C1 segment of cervical spinal cord (tissue), 14 donors: Measurements from ENCODE around the gene KIAA0825.
"Not testable (repeated sequence)": the region's sequence is repeated elsewhere in the genome, so short reads cannot be mapped to it uniquely, and the experiment has no call there.

Source experiments
- DNase-seq, 14 donors: peaks; one replicate each; lab custom pipeline; 2025; lab: John Stamatoyannopoulos, UW

The KIAA0825 gene

DNA sequence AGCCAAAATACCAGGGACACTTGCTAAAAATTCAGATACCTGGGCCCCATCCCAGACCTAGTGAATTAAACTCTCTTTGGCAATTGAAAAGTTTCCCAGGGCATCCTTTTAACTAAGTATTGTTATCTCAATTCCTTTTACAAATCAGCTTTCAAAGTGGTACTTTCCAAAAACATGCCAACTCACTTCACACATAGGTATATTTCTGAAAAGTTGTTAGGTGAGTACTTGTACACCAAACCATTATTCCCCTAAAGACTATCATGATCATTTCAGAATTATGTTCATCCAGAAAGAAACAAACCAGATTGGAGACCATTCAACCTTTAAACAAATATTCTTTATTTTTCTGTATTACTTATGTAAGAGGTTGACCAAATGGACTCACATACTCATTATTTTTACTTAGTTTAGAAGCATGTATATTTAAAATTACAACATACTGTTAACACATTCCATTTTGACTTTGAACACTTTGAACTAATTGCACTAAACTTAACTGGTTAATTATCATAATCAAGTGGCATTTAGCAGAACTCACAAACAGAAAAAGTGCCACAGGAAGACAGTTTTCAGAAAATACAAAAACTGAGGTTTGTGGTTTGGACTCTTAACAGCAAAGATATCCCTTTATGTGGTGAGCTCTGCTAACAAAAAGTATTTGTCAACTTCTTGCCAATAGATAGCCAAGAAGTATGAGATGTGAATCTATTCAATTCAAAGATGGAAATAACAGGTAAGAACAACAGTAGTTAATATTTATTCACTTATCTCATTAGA is 40.7 kb downstream of the KIAA0825 start:
- DNase-seq: no peak

DNA sequence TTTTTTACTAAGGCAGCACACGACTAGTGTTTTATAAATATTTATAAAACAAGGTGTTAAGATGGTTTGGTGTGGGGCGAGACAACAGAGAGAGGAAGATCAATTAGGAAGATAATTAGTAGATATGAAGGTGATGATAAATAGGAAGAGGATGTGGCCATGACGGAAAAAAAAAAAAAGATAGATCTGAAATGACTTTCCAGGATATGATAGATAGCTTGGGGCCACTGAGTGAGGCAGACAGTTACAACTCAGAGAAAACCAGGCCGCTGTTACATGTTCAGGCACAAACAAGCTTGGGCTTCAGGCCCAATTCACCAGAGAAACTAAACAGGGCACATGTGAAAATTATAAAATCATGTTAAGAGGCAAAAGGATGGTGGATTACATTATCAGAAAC is 43.2 kb downstream of the KIAA0825 start:
- DNase-seq: no peak

GRCh38 chr5:94573349-94573748 is 45.1 kb downstream of the KIAA0825 start:
- DNase-seq: not testable (repeated sequence)

- DNase-seq: no peak
These were observed 47.0 kb downstream of the KIAA0825 start for GRCh38 chr5:94571415-94571814.

DNA sequence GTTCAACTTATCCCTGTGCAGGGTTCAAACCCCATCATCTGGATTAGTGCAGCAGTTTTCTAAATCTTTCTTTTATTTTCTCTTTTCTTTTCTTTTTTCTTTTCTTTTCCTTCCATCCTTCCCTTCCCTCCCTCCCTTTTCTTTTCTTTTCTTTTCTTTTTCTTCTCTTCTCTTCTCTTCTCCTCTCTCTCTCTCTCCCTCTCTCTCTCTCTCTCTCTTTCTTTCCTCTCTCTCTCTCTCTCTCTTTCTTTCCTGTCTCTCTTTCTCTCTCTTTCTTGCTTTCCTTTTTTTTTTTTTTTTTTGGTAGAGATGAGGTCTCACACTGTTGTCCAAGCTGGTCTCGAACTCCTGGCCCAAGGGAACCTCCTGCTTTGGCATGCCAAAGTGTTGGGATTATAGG is 53.6 kb downstream of the KIAA0825 start:
- DNase-seq: no peak

DNA sequence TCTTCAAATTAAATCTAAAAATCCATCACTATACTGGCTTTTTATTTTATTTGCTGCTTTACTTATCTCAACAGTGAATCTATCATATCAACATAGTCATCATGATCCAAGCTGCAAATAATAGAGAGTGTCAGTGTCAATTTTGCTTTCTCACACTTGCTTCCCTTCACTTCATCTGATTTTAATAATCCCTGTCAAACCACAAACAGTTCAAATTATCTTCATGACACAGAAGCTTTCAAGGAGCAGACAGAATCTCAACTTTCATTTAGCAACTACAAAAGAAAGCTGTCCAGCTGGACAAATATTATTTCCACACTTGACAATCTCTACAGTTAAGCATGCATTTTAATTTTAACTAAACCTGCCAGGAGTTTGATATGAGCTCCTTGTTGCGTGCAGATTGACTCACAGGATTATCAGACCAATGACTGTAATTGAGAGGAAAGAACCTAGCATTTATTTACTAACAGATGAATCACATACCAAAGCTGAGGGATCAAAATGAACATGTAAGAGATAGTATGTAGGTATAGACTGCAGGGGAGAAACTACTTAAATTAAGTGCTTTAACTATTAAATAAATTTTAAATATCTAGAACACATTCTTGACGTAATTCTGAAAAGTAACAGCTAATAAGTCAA is 56.0 kb downstream of the KIAA0825 start:
- DNase-seq: no peak

DNA sequence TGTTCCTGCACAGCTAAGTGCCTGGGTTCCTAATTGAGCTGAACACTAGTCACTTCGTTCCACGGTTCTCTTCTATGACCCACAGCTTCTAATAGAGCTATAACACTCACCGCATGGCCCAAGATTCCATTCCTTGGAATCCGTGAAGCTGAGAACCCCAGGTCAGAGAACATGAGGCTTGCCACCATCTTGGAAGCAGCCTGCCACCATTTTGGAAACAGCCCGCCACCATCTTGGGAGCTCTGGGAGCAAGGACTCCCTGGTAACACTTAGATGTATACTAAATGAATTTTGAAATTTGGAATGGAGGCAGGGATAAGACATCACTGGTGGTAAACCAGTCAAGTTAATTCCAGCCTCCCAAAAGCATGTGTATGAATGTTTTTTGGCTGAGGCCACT is 60.4 kb downstream of the KIAA0825 start:
- DNase-seq: no peak

- DNase-seq: no peak
These were observed 66.5 kb downstream of the KIAA0825 start for GRCh38 chr5:94551858-94552257.

DNA sequence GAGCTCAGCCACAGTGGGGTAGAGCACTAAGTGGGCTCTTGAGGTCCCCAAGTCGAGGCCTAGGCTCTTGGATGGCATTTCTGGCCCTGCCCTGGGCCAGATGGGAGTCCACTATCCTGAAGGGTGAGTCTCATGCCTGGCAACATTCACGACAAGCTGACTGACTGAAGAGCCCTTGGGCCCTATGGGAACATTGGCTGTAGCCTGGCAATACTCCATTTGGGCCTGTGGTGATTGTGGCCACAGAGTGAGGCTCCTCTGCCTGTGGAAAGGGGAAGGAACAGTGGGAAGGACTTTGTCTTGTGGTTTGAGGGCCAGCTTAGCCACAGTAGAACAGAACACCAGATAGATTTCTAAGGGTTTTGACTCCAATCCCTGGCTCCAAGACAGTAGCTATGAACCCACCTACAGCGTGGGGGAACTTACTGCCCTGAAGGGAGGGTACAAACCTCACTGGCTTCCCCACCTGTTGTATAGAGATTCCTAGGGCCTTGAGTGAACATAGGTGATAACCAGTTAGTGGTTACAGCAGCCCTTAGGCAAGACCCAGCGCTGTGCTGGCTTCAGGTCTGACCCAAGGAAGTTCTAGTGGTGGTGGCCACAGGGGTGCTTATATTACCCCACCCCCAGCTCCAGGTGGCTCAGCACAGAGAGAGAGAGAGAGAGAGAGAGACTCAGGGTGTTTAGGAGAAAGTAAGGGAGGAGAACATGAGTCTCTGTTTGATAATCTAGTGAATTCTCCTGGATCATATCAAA is 72.4 kb downstream of the KIAA0825 start:
- DNase-seq: peak in 4 of 14 donors; percentile 3 to 8 (median 5)

DNA sequence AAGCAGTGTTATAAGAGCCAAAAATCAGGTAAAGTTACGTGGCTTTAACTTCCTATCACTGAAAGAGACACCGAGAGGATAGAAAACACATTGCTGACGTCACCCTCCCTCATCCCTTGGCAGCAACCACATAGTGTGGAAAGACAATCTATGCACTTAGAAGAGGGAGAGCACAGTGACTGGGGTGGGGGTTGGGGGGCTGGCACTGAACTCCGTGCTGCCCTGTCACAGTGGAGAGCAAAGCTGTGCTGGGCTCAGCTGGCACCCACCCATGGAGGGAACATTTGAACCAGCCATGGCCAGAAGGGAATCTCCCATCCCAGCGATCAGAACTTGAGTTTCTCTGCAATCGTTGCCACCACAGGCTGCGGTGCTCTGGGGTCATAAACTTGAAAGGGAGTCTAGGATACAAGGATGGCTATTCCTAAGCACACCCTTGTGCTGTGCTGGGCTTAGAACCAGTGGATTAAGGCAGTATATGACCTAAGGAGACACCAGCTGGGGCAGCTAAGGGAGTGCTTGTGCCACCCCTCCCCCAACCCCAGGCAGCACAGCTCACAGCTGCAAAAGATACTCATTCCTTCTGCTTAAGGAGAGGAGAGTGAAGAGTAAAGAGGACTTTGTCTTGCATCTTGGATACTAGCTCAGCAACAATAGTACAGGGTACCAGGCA is 73.4 kb downstream of the KIAA0825 start:
- DNase-seq: peak in 2 of 14 donors; percentile 0 to 7

DNA sequence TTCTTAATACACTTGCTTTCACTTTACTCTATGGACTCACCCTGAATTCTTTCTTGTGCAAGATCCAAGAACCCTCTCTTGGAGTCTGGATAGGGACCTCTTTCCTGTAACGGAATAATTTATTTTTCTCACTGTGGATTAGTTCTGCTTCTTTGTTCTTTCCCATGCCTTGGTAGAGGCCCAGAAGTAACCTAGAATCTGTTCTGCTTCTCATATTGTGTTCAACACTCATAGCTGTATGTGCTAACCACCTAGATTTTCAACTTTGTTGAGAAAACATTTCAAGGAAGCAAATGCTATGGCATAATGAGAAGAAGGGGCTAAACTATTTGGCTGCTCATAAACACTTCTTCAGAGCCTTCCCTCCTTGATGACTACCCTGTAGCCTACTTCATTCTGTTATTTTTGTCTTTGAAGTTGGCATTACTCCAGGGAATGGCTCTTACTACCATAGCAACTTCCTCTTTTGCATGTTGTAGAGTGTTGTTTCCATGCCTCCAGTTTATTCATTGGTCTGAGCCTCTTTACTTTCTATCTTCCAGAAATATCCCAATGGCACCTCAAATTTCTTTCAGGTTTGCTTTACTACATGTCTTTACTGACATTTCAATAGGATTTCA is 74.3 kb downstream of the KIAA0825 start:
- DNase-seq: no peak

- no peak for DNase-seq
These were observed 77.4 kb downstream of the KIAA0825 start for GRCh38 chr5:94540856-94541494.

DNA sequence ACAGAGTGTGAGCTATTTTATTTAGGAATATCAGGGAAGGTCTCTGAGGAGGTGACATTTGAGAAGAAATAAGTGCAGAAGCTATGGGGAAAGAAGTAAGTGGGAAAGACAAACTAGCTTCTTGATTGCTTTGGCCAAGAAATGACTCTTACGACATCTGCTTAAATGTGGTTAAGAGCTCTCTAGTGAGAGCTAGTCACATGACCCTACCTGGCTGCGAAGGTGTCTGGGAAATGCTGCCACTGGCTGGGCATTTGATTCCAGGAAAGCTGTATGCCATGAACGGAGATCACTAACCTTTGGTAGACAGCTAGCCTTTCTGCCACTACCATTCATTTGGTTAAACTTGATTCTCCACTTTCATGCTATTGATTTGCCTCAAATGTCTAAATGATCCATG is 80.1 kb downstream of the KIAA0825 start:
- no peak for DNase-seq

DNA sequence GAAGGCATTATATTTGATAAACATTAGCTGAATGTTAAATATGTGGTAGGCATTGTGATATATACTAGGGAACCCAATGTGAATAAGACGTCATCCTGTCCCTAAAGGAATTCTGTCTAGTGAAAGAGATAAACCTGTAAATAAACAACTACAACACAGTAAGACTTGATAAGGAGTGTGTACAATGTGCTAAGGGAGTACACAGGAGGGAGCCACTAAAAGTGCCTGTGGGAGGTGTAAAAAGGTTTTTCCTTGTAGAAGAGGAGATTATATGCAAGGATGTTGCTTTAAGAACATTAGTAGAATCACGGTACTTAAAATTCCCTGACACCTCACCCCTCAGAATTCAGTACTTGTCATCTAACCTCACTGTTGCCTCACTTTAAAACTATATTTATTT is 91.7 kb downstream of the KIAA0825 start:
- DNase-seq: no peak

- DNase-seq: peak in 1 of 14 donors; percentile 63
These were observed 93.3 kb downstream of the KIAA0825 start for GRCh38 chr5:94524841-94525697.

DNA sequence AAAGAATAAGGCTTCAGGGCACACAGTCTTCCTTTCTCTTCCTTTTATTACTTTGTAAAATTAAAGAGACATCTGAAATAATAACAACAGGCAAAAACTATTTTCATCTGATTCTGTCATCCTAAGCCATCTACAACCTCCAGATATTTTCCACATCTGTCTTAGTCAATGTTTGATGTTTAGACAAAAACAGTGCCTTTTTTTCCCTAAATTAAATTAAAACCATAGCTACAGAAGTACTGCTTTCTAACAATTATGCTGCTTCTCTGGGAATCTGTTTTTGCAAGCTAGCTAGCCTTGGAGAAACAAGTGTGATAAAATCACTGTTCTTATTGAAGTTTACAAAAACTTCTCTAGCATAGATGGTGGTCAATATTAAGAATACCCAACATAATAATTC is 95.4 kb downstream of the KIAA0825 start:
- no peak for DNase-seq

DNA sequence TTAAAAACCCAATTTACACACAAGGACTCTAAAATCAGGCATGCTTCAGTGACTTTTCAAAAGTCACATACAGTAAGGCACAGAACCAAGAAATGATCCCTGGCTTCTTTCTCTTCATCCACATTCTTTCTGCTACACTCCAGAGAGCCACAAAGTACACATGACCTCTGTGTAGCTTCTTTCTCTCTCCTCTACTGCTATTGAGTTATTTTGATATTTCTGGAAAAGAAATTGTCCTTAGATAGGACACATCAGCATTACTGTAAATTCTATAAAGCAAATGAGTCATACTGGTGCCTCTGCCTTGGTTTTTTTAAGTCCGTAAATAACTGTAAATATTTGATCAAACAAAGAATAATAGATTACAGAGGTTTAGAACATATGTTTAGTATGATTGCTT is 96.3 kb downstream of the KIAA0825 start:
- DNase-seq: no peak

GRCh38 chr5:94517490-94518488 is 100.6 kb downstream of the KIAA0825 start:
- no peak for DNase-seq

DNA sequence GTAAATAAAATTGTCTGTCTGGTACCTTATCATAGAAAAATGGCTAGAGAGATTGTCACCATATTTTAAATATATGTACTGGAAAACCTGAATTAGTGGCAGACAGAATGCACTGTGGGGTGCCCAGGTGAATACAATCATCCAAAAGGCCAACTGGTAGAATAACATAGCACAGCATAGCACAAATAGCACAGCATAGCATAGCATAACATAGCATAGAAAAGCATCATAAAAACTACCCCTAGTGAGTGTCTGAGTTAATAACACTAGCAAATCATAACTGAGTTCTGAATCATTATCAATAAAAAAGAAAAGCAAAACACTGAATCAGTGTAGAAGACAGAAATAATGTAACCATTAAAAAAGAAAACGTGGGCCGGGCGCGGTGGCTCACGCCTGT is 102.3 kb downstream of the KIAA0825 start:
- no peak for DNase-seq
